ENCODE measurements around the gene MRTFA.
"Not testable (repeated sequence)": the region's sequence is repeated elsewhere in the genome, so short reads cannot be mapped to it uniquely, and the experiment has no call there.

Gene MRTFA

DNA sequence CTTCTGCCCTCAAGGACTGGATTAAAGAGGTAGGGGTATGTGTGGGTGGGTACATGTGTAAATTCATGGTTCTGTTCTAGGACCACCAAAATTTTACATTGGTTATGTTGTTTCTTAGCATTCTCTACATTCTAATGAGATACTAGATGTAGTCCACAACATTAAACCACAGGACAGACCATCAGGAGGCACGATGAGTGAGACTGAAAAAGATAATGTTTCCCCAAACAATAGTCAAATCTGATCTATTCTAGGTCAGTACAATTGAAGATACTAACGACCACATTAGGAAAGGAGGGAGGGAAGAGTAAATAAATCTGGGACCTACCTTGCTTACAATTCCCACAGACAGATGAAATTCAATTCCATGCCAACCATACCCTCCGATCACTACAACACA is 42.2 kb downstream of the MRTFA start:
- DNase-seq, result no peak

DNA sequence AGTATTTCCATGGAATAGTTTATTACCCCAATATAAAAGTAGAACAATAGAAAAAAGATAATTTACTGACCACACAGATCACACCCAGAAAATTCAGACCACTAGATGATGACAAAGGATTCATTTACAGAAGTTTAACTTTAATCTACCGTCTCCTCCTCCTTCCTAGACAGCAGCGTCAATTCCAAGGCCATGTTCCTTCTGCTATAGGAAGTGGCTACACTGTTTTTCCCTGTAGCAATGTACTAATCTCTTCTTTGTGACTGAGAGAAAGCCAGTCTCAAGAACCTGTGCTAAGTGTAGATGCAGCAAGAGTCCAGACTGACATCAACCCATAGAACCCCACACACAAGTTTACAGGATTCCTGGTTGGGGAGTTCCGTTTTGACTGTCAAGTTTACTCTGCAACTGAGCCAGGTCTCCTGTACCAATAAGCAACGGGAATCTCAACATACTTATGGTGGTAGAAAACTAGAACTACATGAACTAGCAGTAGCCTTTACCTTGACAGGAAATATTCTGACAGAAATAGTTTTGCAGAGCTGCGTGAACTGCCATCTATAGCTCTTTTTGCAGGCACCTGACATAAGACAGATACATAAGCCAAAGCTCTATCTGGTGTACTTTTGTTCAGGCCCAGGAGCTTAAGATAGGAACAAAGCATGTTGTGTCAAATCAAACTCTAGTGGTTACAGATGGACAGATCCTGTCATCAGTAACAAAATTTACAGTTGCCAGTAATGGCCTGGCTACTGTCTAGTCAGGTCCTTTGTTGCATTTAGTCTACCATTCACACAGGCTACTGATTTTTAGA is 42.9 kb downstream of the MRTFA start:
- no peak for DNase-seq

DNA sequence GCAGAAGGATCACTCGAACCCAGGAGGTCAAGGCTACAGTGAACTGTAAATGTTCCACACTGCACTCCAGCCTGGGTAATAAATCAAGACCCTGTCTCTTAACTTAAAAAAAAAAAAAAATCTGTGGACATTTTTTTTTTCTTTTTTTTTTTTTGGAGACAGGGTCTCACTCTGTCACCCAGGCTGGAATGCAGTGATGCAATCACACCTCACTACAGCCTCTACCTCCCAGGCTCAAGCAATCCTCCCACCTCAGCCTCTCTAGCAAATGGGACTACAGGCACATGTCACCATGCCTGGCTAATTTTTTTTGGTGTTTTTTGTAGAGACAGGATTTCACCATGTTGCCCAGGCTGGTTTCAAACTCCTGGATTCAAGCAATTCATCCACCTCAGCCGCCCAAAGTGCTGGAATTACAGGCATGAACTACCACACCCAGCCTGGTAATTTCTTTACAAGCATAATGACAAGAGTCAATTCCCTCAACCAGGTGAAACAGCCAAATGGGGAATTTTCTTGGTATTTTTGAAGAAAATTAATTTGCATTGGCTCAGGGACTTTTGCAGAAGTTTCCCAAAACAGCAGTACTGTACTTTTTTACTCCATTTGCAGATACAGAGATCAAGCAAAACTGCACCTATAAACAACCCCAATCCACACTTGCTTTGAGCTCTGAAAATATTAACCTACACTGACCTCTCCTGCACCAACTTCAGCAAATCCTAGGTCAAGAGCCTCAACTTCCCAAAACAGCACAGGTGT is 44.0 kb downstream of the MRTFA start:
- no peak for DNase-seq

DNA sequence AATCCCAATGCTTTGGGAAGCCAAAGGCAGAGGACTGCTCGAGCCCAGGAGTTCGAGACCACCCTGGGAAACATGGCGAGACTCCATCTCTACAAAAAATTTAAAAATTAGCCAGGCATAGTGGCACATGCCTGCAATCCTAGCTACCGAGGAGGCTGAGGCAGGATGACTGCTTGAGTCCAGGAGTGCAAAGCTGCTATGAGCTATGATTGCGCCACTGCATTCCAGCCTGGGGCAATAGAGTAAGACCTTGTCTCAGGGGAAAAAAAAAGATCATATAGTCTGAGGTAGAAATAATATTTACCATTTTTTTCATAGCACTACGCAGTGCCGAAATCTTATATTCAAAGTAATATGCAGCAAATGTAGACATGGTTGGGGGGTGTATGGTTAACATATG is 47.8 kb downstream of the MRTFA start:
- DNase-seq, result peak; percentile 78

DNA sequence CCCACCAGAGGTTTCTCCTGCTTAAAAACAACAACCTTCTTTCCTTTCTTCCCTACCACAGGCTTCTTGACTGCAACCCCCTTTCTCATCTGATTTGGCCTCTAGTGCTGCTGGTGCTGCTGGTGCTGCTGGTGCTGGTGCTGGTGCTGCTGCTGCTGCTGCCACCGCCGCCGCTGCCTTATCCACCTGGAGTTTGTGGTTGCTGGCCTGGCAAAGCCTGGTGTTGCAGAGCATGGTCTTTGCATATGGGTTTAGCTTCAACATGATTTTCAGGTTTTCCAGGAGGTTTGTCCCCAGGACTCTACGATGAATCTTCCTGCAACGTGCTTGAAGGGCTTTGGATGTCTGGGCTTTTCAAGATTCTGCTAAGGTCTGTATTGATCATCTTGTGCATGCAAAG is 49.7 kb downstream of the MRTFA start:
- no peak for DNase-seq

DNA sequence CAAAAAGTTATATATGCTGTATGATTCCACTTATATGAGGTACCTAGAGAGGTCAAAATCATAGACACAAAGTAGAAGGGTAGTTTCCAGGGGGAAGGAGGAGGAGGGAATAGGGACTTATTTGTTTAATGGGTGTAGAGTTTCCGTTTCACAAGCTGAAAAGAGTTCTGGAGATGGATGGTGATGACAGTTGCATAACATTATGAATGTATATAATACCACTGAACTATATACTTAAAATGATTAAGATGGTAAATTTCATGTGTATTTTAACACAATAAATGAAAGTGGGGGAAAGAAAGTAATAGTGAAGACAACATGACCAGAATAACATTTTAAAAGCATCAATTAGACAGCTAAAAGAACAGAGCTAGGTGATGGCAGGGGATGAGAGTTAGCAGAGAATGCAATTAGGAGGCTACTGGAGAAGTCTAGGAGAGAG is 51.2 kb downstream of the MRTFA start:
- peak; percentile 22 for DNase-seq

DNA sequence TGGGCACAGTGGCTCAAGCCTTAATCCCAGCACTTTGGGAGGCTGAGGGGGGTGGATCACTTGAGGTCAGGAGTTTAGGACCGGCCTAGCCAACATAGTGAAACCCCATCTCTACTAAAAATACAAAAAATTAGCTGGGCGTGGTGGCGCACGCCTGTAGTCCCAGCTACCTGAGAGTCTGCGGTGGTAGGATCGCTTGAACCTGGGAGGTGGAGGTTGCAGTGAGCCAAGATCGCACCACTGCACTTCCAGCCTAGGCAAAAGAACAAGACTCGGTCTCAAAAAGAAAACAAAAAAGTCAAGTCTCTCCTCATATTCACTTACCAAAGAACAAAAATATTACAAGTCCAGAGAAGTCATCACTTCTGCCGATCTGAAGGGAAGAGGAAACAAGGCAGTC is 51.8 kb downstream of the MRTFA start:
- not testable (repeated sequence) for DNase-seq

DNA sequence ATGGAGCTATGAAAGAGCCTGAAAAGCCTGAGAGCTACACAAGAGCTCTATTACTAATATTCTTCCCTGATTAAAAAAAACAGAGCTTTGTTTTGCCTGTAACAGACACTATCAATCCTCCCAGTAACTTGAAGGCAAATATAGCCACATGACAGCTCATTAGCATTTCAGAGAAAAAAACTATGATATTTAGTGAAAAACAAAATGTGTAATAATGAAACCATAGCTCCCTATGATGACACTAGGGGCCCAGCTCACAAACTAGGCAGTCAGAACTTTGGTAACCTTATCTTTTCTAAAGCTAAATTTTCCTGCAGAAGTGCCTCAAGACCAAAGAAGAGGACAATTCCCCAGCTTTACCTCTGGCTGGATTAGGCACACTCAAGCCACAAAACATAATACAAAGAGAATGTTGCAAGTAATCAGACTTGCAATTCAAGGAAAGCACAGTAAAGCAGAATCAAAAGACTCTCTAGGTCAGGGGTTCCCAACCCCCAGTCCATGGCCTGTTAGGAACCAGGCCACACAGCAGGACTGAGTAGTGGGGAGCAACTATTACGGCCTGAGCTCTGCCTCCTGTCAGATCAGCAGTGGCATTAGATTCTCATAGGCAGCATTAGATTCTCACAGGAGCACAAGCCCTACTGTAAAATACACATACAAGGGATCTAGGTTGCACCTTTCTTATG is 53.3 kb downstream of the MRTFA start:
- DNase-seq, result no peak

DNA sequence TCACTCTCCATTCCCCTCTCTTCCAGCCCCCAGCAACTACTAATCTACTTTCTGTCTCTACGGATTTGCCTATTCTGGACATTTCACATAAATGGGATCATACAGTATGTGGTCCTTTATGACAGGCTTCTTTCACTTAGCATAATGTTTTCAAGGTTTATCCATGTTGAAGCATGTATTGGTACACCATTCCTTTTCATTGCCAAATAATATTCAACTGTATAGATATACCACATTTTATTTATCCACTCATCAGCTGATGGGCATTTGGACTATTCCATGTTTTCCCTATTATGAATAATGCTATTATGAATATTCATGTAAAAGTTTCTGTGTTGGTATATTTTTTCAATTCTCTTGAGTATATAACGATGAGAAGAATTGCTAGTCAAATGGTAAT is 54.5 kb downstream of the MRTFA start:
- no peak for DNase-seq

DNA sequence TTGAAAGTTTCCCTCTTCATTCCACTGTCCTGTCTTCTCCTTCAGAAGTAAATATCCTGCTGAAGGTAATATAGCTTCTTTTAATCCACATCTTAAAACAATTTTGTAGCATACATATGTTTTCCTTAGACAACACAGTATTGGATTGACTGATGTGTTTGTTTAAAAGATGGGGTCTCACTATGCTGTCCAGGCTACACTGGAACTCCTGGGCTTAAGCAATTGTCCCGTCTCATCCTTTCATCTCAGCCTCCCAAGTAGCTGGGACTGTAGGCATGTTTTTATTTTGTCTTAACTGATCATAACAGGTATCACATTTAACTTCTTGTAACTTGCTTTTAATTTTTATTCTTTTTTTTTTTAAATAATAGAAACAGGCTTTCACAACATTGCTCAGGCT is 55.9 kb downstream of the MRTFA start:
- DNase-seq, result no peak

DNA sequence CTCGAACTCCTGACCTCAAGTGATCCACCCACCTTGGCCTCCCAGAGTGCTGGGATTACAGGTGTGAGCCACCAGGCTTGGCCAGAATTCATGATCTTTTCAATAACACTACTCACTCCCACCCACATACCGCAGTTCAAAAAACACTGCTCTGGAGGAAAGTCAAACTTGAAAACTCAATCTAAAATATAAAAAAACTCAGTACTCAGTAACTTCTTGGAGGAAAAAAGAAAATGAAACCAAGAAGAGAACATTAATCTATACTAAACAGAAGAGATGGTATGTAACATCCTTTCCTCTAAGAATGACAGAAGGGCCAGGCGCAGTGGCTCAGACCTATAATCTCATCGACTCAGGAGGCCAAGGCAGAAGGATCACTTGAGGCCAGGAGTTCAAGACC is 58.3 kb downstream of the MRTFA start:
- DNase-seq, result no peak

DNA sequence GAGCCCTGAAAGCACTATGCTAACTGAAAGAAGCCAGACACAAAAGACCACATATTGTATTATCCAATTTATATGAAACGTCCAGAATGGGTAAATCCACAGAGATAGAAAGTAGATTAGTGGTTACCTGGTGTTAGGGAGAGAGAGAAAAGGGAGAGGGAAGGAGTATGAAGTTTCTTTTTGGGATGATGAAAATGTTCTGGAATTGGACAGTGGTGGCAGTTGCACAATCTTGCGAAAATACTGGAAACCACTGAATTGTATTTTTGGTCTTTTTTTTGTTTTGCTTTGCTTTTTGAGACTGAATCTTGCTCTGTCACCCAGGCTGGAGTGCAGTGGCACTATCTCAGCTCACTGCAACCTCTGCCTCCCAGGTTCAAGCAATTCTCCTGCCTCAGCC is 63.5 kb downstream of the MRTFA start:
- no peak for DNase-seq

DNA sequence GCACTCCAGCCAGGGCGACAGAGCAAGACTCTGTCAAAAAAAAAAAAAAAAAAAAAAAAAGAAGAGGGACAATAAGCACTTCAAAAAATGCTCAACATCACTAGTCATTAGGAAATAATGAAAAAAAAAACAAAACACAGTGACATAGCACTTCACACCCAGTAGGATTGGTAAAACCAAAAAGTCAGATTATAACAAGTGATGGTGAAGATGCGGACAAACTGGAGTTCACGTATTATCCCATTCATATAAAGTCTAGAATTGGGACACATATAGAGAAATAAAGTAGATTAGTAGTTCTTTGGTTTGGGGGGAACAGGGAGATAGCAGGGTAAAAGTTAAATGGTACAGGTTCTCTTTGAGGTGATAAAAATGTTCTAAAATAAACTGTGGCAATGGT is 64.6 kb downstream of the MRTFA start:
- no peak for DNase-seq

DNA sequence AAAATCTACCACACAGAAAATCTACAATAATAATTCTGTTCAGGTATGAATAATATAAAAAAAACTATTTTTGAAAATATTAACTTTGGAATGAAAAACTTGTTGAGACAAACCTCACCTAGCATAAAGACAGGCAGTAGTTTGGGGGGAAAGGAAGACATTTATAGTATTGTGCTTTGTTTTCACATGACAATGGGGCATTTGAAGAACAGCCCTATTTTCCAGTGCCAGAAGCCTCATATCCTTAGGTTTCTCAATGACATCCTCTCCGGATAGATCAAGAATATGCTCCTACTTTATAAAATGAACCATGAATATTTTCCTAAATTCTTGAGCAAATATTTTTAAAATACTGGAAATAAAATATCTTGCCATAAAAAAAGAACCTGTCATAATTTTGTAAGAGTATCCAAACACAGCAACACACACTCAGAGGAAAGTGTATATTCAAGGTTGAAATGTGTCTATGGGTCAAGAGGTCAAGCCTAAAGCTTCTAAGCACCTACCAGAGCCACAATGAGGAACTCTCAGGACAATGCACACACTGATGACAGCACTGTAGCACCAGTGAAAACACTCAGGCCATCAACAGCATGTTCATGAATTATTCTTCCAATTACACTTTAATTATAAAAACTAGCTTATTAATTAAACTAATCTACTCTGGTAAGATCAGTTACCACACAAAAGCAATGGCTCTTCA is 68.7 kb downstream of the MRTFA start:
- no peak for DNase-seq

DNA sequence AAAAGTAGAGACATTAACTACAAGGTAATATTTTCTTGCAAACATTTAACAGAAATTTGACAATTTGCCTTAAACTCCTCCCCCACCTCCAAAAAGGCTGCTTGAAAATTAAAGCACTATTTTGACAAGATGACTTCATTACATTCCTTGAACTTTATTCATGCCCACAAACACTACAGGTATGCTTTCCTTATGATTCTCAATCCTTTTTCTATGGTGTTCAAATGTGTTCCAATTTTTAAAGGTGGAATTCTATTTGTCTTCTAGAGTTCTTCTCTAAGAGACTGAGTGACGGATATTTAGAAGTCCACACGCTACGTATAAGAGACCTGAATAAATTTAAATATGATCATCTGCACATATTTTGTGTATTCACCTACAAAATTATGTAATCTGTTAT is 69.4 kb downstream of the MRTFA start:
- DNase-seq, result peak; percentile 56

DNA sequence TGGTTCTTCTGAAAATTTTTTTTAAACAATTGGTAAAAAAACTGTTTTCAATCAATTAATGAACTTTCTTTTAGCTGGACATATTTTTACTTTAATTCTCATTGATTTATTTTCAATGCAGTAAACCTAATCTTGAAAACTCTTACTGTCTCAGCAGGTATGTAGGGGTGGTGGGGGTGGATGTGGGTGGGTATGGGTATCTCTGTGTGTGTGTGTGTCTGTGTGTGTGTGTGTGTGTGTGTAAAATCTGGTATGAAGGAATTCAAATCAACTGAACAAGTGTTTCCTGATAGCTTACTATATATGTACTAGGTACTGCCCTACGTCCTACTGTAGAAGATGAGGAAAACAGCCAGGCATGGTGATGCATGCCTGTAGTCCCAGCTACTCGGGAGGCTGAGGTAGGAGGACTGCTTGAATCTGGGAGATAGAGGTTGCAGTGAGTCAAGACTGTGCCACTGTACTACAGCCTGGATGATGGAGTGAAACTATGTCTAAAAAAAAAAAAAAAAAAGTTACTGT is 75.5 kb downstream of the MRTFA start:
- DNase-seq, result no peak

DNA sequence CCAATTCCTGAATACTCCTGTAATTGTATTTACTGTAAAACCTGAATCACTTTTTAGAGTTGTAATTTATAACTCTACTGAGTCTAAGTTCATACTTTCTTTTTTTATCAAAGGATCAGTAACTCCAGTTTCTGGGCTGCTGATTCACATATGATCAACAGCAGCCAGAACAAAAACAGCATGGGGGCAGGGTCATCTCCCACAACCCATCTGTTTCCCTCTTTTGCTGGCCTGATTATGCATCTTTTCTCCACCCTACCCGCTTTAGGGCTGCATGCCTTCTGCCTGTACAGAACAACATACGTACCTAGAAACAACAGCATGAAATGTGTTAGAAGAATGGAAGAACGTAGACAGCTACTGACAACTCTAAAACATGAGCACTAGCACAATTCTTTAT is 76.0 kb downstream of the MRTFA start:
- peak; percentile 75 for DNase-seq

DNA sequence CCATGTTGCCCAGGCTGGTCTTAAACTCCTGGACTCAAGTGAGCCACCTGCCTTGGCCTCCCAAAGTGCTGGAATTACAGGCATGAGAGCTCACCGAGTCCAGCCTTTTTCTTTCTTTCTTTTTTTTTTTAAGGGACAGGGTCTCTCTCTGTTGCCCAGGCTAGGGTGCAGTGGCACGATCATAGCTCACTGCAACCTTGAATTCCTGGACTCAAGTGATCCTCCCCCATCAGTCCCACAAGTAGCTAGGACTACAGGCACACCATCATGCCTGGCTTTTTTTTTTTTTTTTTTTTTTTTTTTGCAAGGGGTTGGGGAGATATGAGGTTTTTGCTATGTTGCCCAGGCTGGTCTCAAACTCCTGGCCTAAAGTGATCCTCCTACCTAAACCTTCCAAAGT is 78.5 kb downstream of the MRTFA start:
- no peak for DNase-seq

DNA sequence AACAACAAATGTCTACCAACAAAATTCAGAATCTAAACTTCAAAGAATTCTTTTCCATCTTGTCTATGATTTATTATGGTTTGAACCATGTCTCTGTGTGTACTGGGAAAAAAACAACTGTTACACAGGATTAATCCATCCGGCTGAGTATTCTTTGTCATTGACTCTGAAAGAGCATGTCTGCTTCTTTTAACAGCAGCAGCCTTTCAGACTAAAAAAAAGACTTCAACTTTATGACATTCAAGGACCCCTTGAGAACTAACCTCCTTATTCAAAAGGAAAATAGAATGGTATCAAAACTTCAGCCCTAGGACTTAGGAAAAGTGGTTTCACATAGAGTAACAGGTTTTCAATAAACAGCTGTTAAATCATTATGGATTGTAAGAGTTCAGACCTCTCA is 79.9 kb downstream of the MRTFA start:
- DNase-seq, result no peak

DNA sequence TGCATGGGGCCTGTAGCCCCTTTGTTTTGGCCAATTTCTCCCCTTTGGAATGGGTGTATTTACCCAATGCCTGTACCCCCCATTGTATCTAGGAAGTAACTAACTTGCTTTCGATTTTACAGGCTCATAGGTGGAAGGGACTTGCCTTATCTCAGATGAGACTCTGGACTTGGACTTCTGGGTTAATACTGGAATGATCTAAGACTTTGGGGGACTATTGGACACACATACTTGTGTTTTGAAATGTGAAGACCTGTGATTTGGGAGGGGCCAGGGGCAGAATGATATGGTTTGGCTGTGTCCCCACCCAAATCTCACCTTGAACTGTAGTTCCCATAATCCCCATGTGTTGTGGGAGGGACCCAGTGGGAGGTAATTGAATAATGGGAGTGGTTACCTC is 82.5 kb downstream of the MRTFA start:
- not testable (repeated sequence) for DNase-seq

DNA sequence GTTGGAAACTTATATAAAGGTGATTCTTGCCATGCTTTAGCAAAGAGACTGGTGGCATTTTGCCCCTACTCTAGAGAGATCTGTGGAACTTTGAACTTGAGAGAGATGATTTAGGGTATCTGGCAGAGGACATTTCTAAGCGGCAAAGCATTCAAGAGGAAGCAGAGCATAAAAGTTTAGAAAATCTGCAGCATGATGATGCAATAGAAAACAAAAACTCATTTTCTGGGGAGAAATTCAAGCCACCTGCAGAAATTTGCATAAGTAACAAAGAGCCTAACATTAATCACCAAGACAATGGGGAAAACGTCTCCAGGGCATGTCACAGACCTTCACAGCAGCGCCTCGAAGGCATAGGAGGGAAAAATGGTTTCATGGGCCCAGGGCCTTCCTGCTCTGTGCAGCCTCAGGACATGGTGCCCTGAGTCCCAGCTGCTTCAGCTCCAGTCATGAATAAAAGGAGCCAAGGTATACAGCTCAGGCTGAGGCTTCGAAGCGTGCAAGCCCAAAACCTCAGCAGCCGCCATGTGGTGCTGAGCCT is 83.4 kb downstream of the MRTFA start:
- DNase-seq, result no peak

DNA sequence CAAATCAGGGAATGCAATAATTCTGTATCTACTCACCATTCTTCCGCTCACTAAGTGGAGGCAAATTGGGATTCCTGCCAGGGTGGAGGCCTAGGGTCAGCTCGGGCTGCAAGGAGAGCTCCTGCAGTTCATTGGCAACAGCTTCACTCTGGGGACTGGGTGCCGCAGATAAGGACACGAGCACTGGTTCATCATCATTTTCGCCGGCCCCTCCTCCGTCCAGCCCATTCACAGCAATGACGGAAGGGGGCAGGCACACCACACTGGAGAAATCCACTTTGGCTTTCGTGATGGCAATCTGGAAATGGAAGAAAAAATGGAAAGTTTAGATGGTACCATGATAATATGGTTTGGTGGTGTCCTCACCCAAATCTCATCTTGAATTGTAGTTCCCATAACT is 84.4 kb downstream of the MRTFA start:
- DNase-seq, result no peak

DNA sequence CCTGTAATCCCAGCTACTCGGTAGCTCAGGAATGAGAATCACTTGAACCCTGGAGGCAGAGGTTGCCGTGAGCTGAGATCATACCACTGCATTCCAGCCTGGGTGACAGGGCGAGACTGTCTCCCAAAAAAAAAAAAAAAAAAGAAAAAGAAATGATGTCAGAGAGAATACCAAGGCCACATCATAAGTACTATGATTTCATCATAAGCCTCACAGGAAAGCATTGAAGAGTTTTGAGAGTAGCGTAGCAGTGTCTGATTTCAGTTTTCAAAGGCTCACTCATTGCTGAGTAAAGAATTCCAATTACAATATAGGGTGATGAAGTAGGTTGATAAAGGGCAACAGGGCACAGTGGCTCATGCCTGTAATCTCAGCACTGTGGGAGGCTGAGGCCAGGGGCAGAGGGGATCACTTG is 88.8 kb downstream of the MRTFA start:
- DNase-seq, result peak; percentile 37

Data from fibroblast of skin of right biceps (primary cell).